NCI-H1092 (cell line): ENCODE results near the gene MFN1.

Experiments
- DNase-seq: peaks from one replicate; lab custom pipeline; 2025; lab: John Stamatoyannopoulos, UW

MFN1 gene

DNA sequence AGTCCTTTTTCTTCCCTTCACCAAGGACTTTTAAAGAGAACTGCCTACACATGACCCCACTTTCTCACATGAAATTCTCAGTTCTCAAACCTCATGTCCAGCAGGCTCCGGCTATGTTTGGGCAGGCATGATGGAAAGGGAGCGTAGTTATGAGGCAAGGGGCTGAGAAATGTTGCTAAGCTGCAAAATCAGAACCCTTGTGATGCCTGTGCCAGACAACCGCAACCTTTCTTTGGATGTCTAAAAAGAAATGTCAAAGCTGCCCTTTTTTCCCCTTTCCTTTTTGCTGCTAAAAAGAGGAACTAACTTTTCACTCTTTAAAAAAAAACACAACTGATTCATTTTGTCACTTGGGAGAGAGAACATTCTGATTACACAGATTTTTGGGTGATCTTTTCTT is 84.5 kb downstream of the MFN1 start:
- no peak for DNase-seq

GRCh38 chr3:179432451-179432850 is 84.9 kb downstream of the MFN1 start:
- DNase-seq: no peak

DNA sequence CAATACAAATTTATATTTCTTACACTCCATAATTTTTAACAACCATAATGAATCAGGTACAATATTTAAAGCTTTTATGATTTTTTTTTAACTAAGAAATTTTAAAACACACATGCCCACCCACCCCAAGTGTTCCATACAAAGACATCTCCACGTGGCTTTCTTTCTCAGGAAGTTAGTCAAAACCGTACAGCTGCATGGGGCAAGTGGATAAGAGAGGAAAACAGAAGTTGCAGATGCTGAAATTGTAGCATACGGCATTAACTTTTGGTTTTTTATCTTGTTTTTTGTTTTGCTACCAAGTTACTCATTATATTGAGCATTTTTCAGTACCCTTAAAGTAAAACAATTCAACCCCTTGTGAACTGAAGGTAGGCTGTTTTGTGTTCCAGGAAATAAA is 89.0 kb downstream of the MFN1 start:
- no peak for DNase-seq

DNA sequence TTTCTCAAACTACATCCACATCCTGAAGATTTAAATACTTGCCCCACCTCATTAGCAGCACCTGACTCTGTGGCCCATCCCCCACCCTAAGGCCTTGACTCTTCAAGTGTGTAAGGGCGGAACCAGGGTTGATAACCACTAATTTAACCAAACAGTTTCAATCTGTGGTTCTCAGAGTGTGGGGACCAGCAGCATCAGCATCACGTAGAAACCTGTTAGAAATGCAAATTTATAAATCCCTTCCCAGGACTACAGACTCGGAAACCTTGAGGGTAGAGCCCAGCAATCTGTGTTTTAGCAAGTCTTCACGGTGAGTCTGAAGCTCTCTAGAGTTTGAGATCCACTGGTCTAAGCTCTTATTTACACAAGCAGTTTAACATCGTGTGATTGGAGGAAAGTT is 91.3 kb downstream of the MFN1 start:
- no peak for DNase-seq
